SK-N-MC (cell line): Measurements from ENCODE around the gene MEF2D.

Experiments
- DNase-seq: peaks from one replicate; pipeline ENCODE4 v3.0.0-alpha.2; 2011; ENCODE audit warnings: low read depth, low spot score
- H3K27ac ChIP-seq: fragments of 200-600 bp; sonication (generic); 2 replicates; pipeline ENCODE4 v1.5.1; 2016; ENCODE audit warnings: mixed run types
- H3K36me3 ChIP-seq: fragments of 200-600 bp; sonication (generic); 2 replicates; pipeline ENCODE4 v1.6.1; 2017; ENCODE audit warnings: antibody characterized with exemption, low read length, mixed read lengths; ENCODE audit not compliant: insufficient read depth
- H3K4me3 ChIP-seq: fragments of 200-600 bp; sonication (generic); 2 replicates; pipeline ENCODE4 v1.5.1; 2016
- H3K9ac ChIP-seq: fragments of 200-600 bp; sonication (generic); 2 replicates; pipeline ENCODE4 v1.8.0; 2017; ENCODE audit warnings: mixed run types, mixed read lengths; ENCODE audit not compliant: insufficient read length
- H3K9me3 ChIP-seq: fragments of 200-600 bp; sonication (generic); 2 replicates; pipeline ENCODE4 v1.6.1; 2017; ENCODE audit warnings: low read depth, mild to moderate bottlenecking, antibody characterized with exemption, low read length, moderate library complexity, mixed read lengths
- EZH2 ChIP-seq: fragments of 200-600 bp; sonication (generic); IDR thresholded peaks from one replicate; pipeline ENCODE4 v1.6.1; 2017; ENCODE audit warnings: antibody characterized with exemption
- FOXP2 ChIP-seq: optimal IDR thresholded peaks from 2 replicates; pipeline ENCODE3; 2011; ENCODE audit warnings: mild to moderate bottlenecking, moderate library complexity; ENCODE audit not compliant: insufficient read depth; ENCODE audit errors: extremely low read length, control extremely low read depth
- POLR2AphosphoS5 ChIP-seq: IDR thresholded peaks from 2 replicates; pipeline ENCODE4 v1.6.1; 2012; ENCODE audit warnings: mild to moderate bottlenecking, low read depth, low read length, borderline replicate concordance

The MEF2D gene

GRCh38 chr1:156423422-156424352 is 76.9 kb downstream of the MEF2D start:
- no peaks in the 10 kb centered on the region for H3K9me3 ChIP-seq
- no peak overlapping the region for H3K4me3 ChIP-seq
- H3K27ac ChIP-seq: no peak overlapping the region
- DNase-seq: no peak
- H3K9ac ChIP-seq: no peak overlapping the region
- no peak for TF ChIP-seq FOXP2
- no peak for TF ChIP-seq EZH2
- TF ChIP-seq POLR2AphosphoS5: no peak
- H3K36me3 ChIP-seq: no peaks in the 10 kb centered on the region

- Histone ChIP-seq H3K4me3 (no peak overlapping the region), H3K27ac (no peak overlapping the region), H3K9me3 (no peaks in the 10 kb centered on the region), H3K9ac (no peak overlapping the region), H3K36me3 (no peaks in the 10 kb centered on the region)
- TF ChIP-seq FOXP2 (no peak), EZH2 (no peak), POLR2AphosphoS5 (no peak)
- DNase-seq: no peak
Observed at GRCh38 chr1:156422602-156423091, 77.9 kb downstream of the MEF2D start.

GRCh38 chr1:156421939-156422601 is 78.5 kb downstream of the MEF2D start:
- no peak overlapping the region for H3K27ac ChIP-seq

GRCh38 chr1:156421062-156421938 is 79.3 kb downstream of the MEF2D start:
- Histone ChIP-seq H3K27ac (no peak overlapping the region), H3K9ac (no peak overlapping the region), H3K4me3 (peak overlapping the region; percentile 57), H3K9me3 (no peaks in the 10 kb centered on the region), H3K36me3 (no peaks in the 10 kb centered on the region)
- no peak for DNase-seq
- TF ChIP-seq POLR2AphosphoS5 (no peak), EZH2 (peak; percentile 19)

More at GRCh38 chr1:156421939-156422601, 78.5 kb downstream of the MEF2D start:
- no peaks in the 10 kb centered on the region for H3K36me3 ChIP-seq
- H3K9ac ChIP-seq: no peak overlapping the region
- H3K9me3 ChIP-seq: no peaks in the 10 kb centered on the region
- H3K4me3 ChIP-seq: peak overlapping the region; percentile 57
- TF ChIP-seq POLR2AphosphoS5 (no peak), FOXP2 (no peak), EZH2 (no peak)
- no peak for DNase-seq

GRCh38 chr1:156420205-156421061 is 80.1 kb downstream of the MEF2D start:
- no peaks in the 10 kb centered on the region for H3K36me3 ChIP-seq
- H3K9me3 ChIP-seq: no peaks in the 10 kb centered on the region
- H3K9ac ChIP-seq: no peak overlapping the region
- TF ChIP-seq EZH2 (peak; percentile 100), FOXP2 (no peak), POLR2AphosphoS5 (no peak)
- no peak for DNase-seq
- H3K4me3 ChIP-seq: no peak overlapping the region; the same call in 1 of the 2 replicates
- H3K27ac ChIP-seq: no peak overlapping the region

- H3K9ac ChIP-seq: no peak overlapping the region
- H3K36me3 ChIP-seq: no peaks in the 10 kb centered on the region
- DNase-seq: no peak
- TF ChIP-seq EZH2 (no peak), POLR2AphosphoS5 (no peak), FOXP2 (no peak)
- no peak overlapping the region for H3K4me3 ChIP-seq
- H3K9me3 ChIP-seq: no peaks in the 10 kb centered on the region
- H3K27ac ChIP-seq: no peak overlapping the region
Observed at GRCh38 chr1:156419854-156420204, 80.7 kb downstream of the MEF2D start.

GRCh38 chr1:156418416-156419070 is 82.0 kb downstream of the MEF2D start:
- H3K9me3 ChIP-seq: no peaks in the 10 kb centered on the region
- TF ChIP-seq POLR2AphosphoS5: no peak
- no peak for TF ChIP-seq FOXP2
- no peak for TF ChIP-seq EZH2
- H3K27ac ChIP-seq: no peak overlapping the region
- no peak overlapping the region for H3K4me3 ChIP-seq
- no peaks in the 10 kb centered on the region for H3K36me3 ChIP-seq
- no peak for DNase-seq
- H3K9ac ChIP-seq: no peak overlapping the region
